Renal cortex interstitium (tissue), 11 donors: ENCODE data around the gene FAM171A1. TPM values are rescaled to one million over a fixed set of nuclear protein-coding genes. Genes with fewer than 3 reads are reported as not detected.

ENCODE experiments used
- DNase-seq, 11 donors: peaks; one replicate each; pipeline ENCODE4 v3.0.0-alpha.2; 2013; ENCODE audit warnings: low read depth in 9 of 11, low spot score in 4 of 11; ENCODE audit errors: extremely low read depth in 1 of 11
- polyA plus RNA-seq, 3 donors: library from polyadenylated mRNA; unstranded; fragments of 120-200 nt; gene quantifications; one replicate each; pipeline ENCODE4 v1.2.1, GENCODE V29; 2013; ENCODE audit not compliant: insufficient read length in 3 of 3

Gene FAM171A1
- polyA plus RNA-seq, 3 donors: 83.2 to 93.3 (median 85.0) TPM

DNA sequence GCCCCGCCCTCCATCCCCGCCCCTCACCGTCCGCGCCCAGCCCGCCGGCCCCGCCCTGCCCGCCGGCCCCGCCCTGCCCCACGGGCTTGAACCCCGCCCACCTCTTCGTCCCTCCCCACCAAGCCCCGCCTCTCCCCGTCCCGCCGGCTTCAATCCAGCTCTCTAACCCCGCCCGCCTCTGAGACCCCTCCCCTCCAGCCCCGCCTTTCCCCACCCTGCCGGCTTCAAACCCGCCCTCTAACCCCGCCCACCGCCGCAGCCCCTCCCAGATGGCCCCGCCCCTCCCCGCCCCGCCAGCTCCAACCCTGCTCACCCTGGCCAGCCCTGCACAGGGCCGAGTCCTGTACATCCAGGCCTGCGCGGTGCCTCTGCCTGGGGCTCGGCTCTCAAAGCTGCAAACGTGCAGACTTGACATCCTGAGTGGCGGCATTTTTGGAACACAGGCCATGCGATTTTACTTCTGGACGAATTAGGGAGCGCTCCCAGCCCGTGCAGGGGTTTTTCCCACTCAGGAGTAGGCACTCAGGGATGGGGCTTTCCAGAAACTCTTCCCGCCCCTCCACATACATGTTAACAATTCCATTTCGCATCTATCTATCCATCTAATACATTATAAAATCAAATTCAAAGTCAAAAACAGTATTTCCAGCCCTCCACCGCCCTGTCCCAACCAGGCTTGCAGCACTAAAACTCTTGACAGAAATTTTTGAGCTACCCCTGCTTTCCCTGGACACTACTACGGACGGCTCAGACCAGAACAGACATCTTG lies 202.1 kb downstream of the FAM171A1 start:
- DNase-seq: peak in 10 of 11 donors; percentile 83 to 93 (median 91)

DNA sequence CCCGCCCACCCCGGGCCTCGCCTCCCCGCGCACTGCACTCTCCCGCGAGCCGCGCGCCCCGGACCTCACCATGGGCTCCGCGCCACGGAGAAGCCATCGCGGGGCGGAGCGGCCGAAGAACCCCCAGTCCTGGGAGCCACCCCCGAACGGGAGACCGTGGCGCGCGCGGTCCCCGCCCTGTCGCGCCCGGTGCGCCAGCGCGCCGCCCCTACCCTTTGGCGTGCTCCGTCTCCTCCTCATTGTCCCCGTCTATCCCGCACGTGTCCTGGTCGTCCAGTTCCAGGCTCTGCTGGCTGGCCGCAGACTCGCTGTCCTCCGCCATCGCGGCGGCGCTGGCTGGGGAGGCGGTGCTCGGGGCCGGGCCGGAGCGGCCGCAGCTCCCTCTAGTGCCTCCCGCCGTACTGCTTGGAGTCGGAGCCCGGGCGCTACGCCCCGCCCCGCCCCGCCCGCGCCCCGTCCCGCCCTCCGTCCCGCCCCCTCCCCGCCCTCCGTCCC lies 202.8 kb downstream of the FAM171A1 start, which contains the start of gene NMT2:
NMT2 (minus strand) TSS at position 403 of the 495 bp plus-strand sequence; CDS start at position 322, 81 bp downstream.
- peak in 8 of 11 donors; percentile 67 to 82 (median 80) for DNase-seq

DNA sequence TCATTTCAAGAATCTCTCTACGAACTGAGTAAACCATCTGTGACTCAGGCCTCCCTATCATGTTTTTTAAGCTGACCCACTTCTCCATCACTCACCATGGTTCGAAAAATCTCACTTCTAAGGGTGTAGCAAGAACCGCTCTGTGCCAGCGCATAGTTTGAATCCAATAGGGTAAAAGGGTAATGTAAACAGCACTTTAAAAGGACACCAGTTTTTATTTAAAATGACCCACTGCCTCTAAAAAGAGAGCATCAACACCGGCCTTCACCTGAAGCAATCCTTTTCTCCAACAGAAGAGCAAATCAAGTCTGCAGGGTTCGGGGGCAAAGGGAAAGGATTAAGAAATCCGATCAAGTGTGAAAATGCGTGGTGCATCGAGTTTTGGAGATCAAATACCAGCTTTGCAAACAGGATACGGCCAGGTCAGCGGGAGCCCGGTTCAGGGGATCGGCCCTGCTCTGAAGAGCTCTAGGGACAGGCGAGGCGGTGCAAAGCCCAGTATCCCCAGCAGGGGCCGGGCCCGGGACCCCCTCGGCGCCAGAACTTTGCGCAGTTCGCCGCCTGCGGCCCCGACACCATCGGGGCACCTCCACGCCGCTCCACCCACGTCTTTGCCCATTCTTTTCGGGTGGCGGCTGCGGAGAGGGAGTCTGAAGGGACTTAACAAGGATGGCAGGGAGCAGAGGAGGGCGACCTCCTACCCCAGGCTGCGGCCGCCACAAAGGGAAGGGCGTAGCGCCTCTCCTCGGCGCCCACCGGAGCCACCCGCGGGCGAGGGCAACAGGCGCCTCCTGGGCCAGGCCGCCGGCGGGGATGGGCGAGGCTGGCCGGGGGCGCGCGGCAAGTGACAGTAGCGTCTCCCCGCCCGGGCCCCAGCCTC lies 203.4 kb downstream of the FAM171A1 start:
- DNase-seq: peak in 8 of 11 donors; percentile 29 to 68 (median 48)

DNA sequence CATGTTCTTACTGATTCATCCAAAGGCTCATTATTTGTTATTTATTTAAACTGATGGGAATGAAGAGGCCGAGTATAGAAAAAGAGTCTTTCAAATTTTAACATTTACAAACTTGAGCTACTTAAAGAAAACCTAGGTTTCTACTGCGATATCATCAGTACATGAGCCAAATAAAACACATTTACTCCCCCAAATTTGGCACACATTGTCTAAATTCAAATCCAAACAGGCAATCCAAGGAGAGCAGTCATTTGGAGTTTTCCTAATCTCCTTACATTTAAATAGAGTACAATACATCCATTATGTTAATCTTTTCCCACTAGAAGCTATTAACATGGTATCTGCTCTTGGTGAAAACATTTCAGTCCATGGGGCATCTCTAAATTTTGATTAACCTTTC lies 204.8 kb downstream of the FAM171A1 start:
- DNase-seq: no peak

GRCh38 chr10:15163253-15163828 lies 207.7 kb downstream of the FAM171A1 start:
- no peak for DNase-seq

Other genes with a start within 250 kb of the FAM171A1 start
- gene NMT2, start 202.6 kb downstream of the FAM171A1 start, polyA plus RNA-seq: 10 to 100 TPM; 30.2 to 40.1 (median 35.4) TPM